ENCODE measurements around the gene COL20A1.

COL20A1 gene

GRCh38 chr20:63309261-63310071 lies 16.5 kb downstream of the COL20A1 start:
- peak; percentile 32 for DNase-seq

GRCh38 chr20:63310265-63310991 lies 17.4 kb downstream of the COL20A1 start:
- DNase-seq, result peak; percentile 23

- DNase-seq, result no peak
These were observed 18.3 kb downstream of the COL20A1 start for GRCh38 chr20:63311186-63311832.

GRCh38 chr20:63311833-63312243 lies 18.9 kb downstream of the COL20A1 start:
- no peak for DNase-seq

- no peak for DNase-seq
These were observed 19.3 kb downstream of the COL20A1 start for GRCh38 chr20:63312273-63312672.

GRCh38 chr20:63312690-63313348 lies 19.8 kb downstream of the COL20A1 start:
- no peak for DNase-seq

- DNase-seq, result no peak
These were observed 20.5 kb downstream of the COL20A1 start for GRCh38 chr20:63313349-63314014.

GRCh38 chr20:63314015-63314471 lies 21.1 kb downstream of the COL20A1 start:
- no peak for DNase-seq

- DNase-seq, result no peak
These were observed 21.7 kb downstream of the COL20A1 start for GRCh38 chr20:63314566-63315239.

- no peak for DNase-seq
These were observed 22.3 kb downstream of the COL20A1 start for GRCh38 chr20:63315240-63315689.

GRCh38 chr20:63315731-63316491 lies 22.9 kb downstream of the COL20A1 start:
- DNase-seq, result no peak

GRCh38 chr20:63316502-63316921 lies 23.5 kb downstream of the COL20A1 start:
- no peak for DNase-seq

GRCh38 chr20:63317061-63317460 lies 24.1 kb downstream of the COL20A1 start:
- DNase-seq, result no peak

GRCh38 chr20:63317601-63318291 lies 24.8 kb downstream of the COL20A1 start:
- DNase-seq, result no peak

GRCh38 chr20:63318391-63319163 lies 25.6 kb downstream of the COL20A1 start:
- no peak for DNase-seq

GRCh38 chr20:63319164-63320040 lies 26.4 kb downstream of the COL20A1 start:
- no peak for DNase-seq

- no peak for DNase-seq
These were observed 27.1 kb downstream of the COL20A1 start for GRCh38 chr20:63320041-63320511.

GRCh38 chr20:63320616-63321147 lies 27.7 kb downstream of the COL20A1 start:
- no peak for DNase-seq
